ENCODE results near the gene TMEM258.

DNA sequence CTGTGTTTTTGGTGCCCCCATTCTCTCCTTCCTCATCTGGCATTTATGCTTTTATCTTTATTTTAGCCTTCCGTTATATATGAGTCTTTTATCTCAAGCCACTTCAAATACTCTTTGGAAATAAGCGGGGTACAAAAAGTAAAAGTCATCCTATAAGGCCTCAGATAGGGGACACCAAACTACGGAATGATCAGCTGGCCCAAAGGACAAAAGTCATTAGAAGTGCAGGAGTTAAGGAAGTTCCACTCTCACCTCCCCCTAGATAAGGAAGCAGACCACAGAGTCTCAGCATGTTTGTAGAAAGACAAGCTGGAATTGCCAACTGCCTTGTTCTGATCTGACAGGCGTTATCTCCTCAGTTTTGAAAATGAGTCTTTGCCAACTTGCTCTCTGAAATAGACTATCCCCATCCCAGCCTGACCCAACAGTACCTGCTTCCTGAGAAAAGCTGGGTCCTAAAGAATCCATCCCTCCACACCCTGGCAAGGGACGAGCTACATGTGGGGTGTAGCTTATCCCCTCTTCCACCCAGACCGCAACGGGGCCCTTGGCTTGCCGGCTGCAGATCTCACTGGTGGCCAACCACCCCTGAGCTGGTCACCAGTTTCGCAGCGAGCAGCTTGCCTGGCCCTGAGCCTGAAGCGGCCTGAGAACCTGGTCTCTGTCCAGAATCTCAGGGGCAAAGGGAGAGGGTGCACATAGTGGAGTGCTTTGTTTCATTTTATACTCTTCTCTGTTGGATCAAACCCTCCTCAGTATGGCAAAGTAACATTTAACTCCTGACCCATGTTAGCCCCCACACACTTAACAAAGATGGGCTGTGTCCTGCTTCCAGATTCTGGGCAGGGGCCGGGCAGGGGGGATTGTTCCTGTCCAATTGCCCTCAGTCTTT lies 49.5 kb upstream of the TMEM258 start:
- no peak for TF ChIP-seq FOXP2 (optimal IDR thresholded peaks at IDR 0.05; ENCODE audit: control extremely low read depth, extremely low read length, insufficient read depth)
- TF ChIP-seq EZH2 (IDR thresholded peaks at IDR 0.05) = no peak
- TF ChIP-seq POLR2AphosphoS5 (IDR thresholded peaks at IDR 0.05; ENCODE audit: borderline replicate concordance, low read depth, low read length) = no peak

All from SK-N-MC (cell line).